ENCODE data around the gene VPS35.
A peak's percentile ranks its signal among the peaks of the same experiment; 100 is the strongest.
"Not testable (repeated sequence)": the region's sequence is repeated elsewhere in the genome, so short reads cannot be mapped to it uniquely, and the experiment has no call there.

Gene VPS35

GRCh38 chr16:46691726-46692125 lies 2.7 kb upstream of the VPS35 start:
- Mint-ChIP-seq H3K27me3 (no peaks in the 10 kb centered on the region), H3K4me1 (peaks cover 24% of the 10 kb centered on the region), H3K36me3 (peaks cover 8% of the 10 kb centered on the region), H3K4me3 (peak overlapping the region; percentile 67), H3K27ac (no peak overlapping the region), H3K9me3 (no peaks in the 10 kb centered on the region)

GRCh38 chr16:46690281-46691178 lies 1.6 kb upstream of the VPS35 start:
- Mint-ChIP-seq H3K9me3 (no peaks in the 10 kb centered on the region), H3K27ac (no peak overlapping the region), H3K36me3 (peaks cover 4% of the 10 kb centered on the region), H3K27me3 (no peaks in the 10 kb centered on the region), H3K4me3 (no peak overlapping the region), H3K4me1 (peaks cover 36% of the 10 kb centered on the region)

GRCh38 chr16:46689365-46690280 lies 645 bp upstream of the VPS35 start, which contains the start of gene ORC6:
Gene ORC6, plus strand, starts transcription at chr16:46689659. Its CDS starts 47 bp downstream, at chr16:46689706.
- Mint-ChIP-seq H3K4me3 (no peak within 1 kb of the TSS), H3K4me1 (peaks cover 45% of the 10 kb centered on the region), H3K27ac (peak within 1 kb of the TSS; percentile 62)

GRCh38 chr16:46688101-46688653 lies 801 bp downstream of the VPS35 start:
- Mint-ChIP-seq H3K4me3 (no peak overlapping the region), H3K36me3 (no peaks in the 10 kb centered on the region), H3K27ac (peak overlapping the region; percentile 62), H3K4me1 (peaks cover 58% of the 10 kb centered on the region), H3K27me3 (no peaks in the 10 kb centered on the region), H3K9me3 (no peaks in the 10 kb centered on the region)

More at GRCh38 chr16:46689365-46690280, 645 bp upstream of the VPS35 start, which contains the start of gene ORC6:
- Mint-ChIP-seq H3K36me3 (no peaks in the 10 kb centered on the region), H3K27me3 (no peaks in the 10 kb centered on the region), H3K9me3 (no peaks in the 10 kb centered on the region)

- peaks cover 63% of the 10 kb centered on the region for H3K4me1 Mint-ChIP-seq
These were observed 1.5 kb downstream of the VPS35 start for GRCh38 chr16:46687486-46687885.

GRCh38 chr16:46686815-46687473 lies 2.0 kb downstream of the VPS35 start:
- H3K27ac Mint-ChIP-seq = peak overlapping the region; percentile 26
- no peaks in the 10 kb centered on the region for H3K9me3 Mint-ChIP-seq
- H3K4me1 Mint-ChIP-seq = peaks cover 68% of the 10 kb centered on the region
- no peaks in the 10 kb centered on the region for H3K36me3 Mint-ChIP-seq
- no peaks in the 10 kb centered on the region for H3K27me3 Mint-ChIP-seq
- H3K4me3 Mint-ChIP-seq = no peak overlapping the region

More at GRCh38 chr16:46687486-46687885, 1.5 kb downstream of the VPS35 start:
- H3K4me3 Mint-ChIP-seq = no peak overlapping the region
- peak overlapping the region; percentile 26 for H3K27ac Mint-ChIP-seq
- H3K27me3 Mint-ChIP-seq = no peaks in the 10 kb centered on the region
- no peaks in the 10 kb centered on the region for H3K36me3 Mint-ChIP-seq
- no peaks in the 10 kb centered on the region for H3K9me3 Mint-ChIP-seq

- H3K27me3 Mint-ChIP-seq, H3K4me3 Mint-ChIP-seq, H3K36me3 Mint-ChIP-seq, H3K9me3 Mint-ChIP-seq: not testable (repeated sequence)
- Mint-ChIP-seq H3K4me1 (peaks cover 47% of the 10 kb centered on the region), H3K27ac (peak overlapping the region; percentile 17)
These were observed 7.1 kb downstream of the VPS35 start for GRCh38 chr16:46681867-46682266.

GRCh38 chr16:46677943-46678342 lies 11.0 kb downstream of the VPS35 start:
- H3K27me3 Mint-ChIP-seq, H3K9me3 Mint-ChIP-seq, H3K4me3 Mint-ChIP-seq, H3K27ac Mint-ChIP-seq, H3K4me1 Mint-ChIP-seq: not testable (repeated sequence)
- peaks cover 19% of the 10 kb centered on the region for H3K36me3 Mint-ChIP-seq

GRCh38 chr16:46673320-46674013 lies 15.5 kb downstream of the VPS35 start:
- Mint-ChIP-seq H3K36me3 (peaks cover 18% of the 10 kb centered on the region), H3K4me1 (no peaks in the 10 kb centered on the region), H3K4me3 (no peak overlapping the region)

GRCh38 chr16:46662123-46662522 lies 26.9 kb downstream of the VPS35 start:
- no peaks in the 10 kb centered on the region for H3K9me3 Mint-ChIP-seq
- no peaks in the 10 kb centered on the region for H3K27me3 Mint-ChIP-seq
- peaks cover 5% of the 10 kb centered on the region for H3K36me3 Mint-ChIP-seq
- no peak overlapping the region for H3K4me3 Mint-ChIP-seq
- H3K27ac Mint-ChIP-seq = peak overlapping the region; percentile 21
- H3K4me1 Mint-ChIP-seq = no peaks in the 10 kb centered on the region

More at GRCh38 chr16:46673320-46674013, 15.5 kb downstream of the VPS35 start:
- no peaks in the 10 kb centered on the region for H3K9me3 Mint-ChIP-seq
- no peak overlapping the region for H3K27ac Mint-ChIP-seq
- no peaks in the 10 kb centered on the region for H3K27me3 Mint-ChIP-seq

- H3K4me1 Mint-ChIP-seq = no peaks in the 10 kb centered on the region
- H3K36me3 Mint-ChIP-seq = peaks cover 3% of the 10 kb centered on the region
- no peaks in the 10 kb centered on the region for H3K27me3 Mint-ChIP-seq
These were observed 30.1 kb downstream of the VPS35 start for GRCh38 chr16:46658925-46659324.

GRCh38 chr16:46651305-46651704 lies 37.7 kb downstream of the VPS35 start:
- peaks cover 8% of the 10 kb centered on the region for H3K36me3 Mint-ChIP-seq
- H3K9me3 Mint-ChIP-seq = no peaks in the 10 kb centered on the region
- no peak overlapping the region for H3K27ac Mint-ChIP-seq
- no peaks in the 10 kb centered on the region for H3K4me1 Mint-ChIP-seq
- H3K27me3 Mint-ChIP-seq = no peaks in the 10 kb centered on the region
- H3K4me3 Mint-ChIP-seq = no peak overlapping the region

More at GRCh38 chr16:46658925-46659324, 30.1 kb downstream of the VPS35 start:
- peak overlapping the region; percentile 52 for H3K27ac Mint-ChIP-seq
- H3K9me3 Mint-ChIP-seq = no peaks in the 10 kb centered on the region
- no peak overlapping the region for H3K4me3 Mint-ChIP-seq

GRCh38 chr16:46650254-46650623 lies 38.7 kb downstream of the VPS35 start:
- peak overlapping the region; percentile 19 for H3K27ac Mint-ChIP-seq

GRCh38 chr16:46649588-46650253 lies 39.3 kb downstream of the VPS35 start:
- peak overlapping the region; percentile 19 for H3K27ac Mint-ChIP-seq
- no peaks in the 10 kb centered on the region for H3K27me3 Mint-ChIP-seq
- H3K36me3 Mint-ChIP-seq = peaks cover 14% of the 10 kb centered on the region
- H3K9me3 Mint-ChIP-seq = no peaks in the 10 kb centered on the region
- no peaks in the 10 kb centered on the region for H3K4me1 Mint-ChIP-seq
- no peak overlapping the region for H3K4me3 Mint-ChIP-seq

More at GRCh38 chr16:46650254-46650623, 38.7 kb downstream of the VPS35 start:
- H3K4me1 Mint-ChIP-seq = no peaks in the 10 kb centered on the region
- H3K27me3 Mint-ChIP-seq = no peaks in the 10 kb centered on the region
- peaks cover 10% of the 10 kb centered on the region for H3K36me3 Mint-ChIP-seq
- H3K9me3 Mint-ChIP-seq = no peaks in the 10 kb centered on the region
- H3K4me3 Mint-ChIP-seq = no peak overlapping the region

Measured in activated naive CD4-positive, alpha-beta T cell treated with anti-CD3 and anti-CD28 coated beads, Interleukin-2, amount 50 U/mL, for 24 hours (primary cell).